Hepatocyte (in vitro differentiated cells): ENCODE data around the gene AURKA. TPM values are rescaled to one million over a fixed set of nuclear protein-coding genes. Genes with fewer than 3 reads are reported as not detected.

Experiments used
- DNase-seq: peaks from one replicate; pipeline ENCODE4 v3.0.0-alpha.2; 2016; ENCODE audit warnings: low spot score
- H2AFZ ChIP-seq: fragments of 200-600 bp; sonication (generic); 2 replicates; pipeline ENCODE4 v1.6.0; 2016; ENCODE audit warnings: antibody characterized with exemption, mild to moderate bottlenecking
- H3K27ac ChIP-seq: fragments of 200-600 bp; sonication (generic); 2 replicates; pipeline ENCODE4 v1.5.1; 2016; ENCODE audit warnings: mild to moderate bottlenecking
- H3K27me3 ChIP-seq: fragments of 200-600 bp; sonication (generic); 2 replicates; pipeline ENCODE4 v1.6.1; 2016
- H3K36me3 ChIP-seq: fragments of 200-600 bp; sonication (generic); replicated peaks from 2 replicates; pipeline ENCODE4 v1.5.1; 2016; ENCODE audit warnings: low read depth; ENCODE audit not compliant: insufficient read depth
- H3K4me1 ChIP-seq: fragments of 200-600 bp; sonication (generic); 2 replicates; pipeline ENCODE4 v1.5.1; 2016; ENCODE audit warnings: mild to moderate bottlenecking, moderate library complexity; ENCODE audit not compliant: insufficient read depth
- H3K4me2 ChIP-seq: fragments of 200-600 bp; sonication (generic); 2 replicates; pipeline ENCODE4 v1.6.0; 2016
- H3K4me3 ChIP-seq: fragments of 200-600 bp; sonication (generic); 2 replicates; pipeline ENCODE4 v1.5.1; 2016; ENCODE audit warnings: mild to moderate bottlenecking
- H3K79me2 ChIP-seq: fragments of 200-600 bp; sonication (generic); 2 replicates; pipeline ENCODE4 v1.6.0; 2017; ENCODE audit warnings: mild to moderate bottlenecking
- H3K9me2 ChIP-seq: fragments of 200-600 bp; sonication (generic); replicated peaks from 2 replicates; pipeline ENCODE4 v1.6.0; 2017; ENCODE audit warnings: mild to moderate bottlenecking; ENCODE audit not compliant: insufficient read depth
- H3K9me3 ChIP-seq: fragments of 200-600 bp; sonication (generic); 2 replicates; pipeline ENCODE4 v1.5.1; 2016; ENCODE audit warnings: low read depth, mild to moderate bottlenecking
- H4K20me1 ChIP-seq: fragments of 200-600 bp; sonication (generic); 2 replicates; pipeline ENCODE4 v1.6.0; 2016; ENCODE audit warnings: mild to moderate bottlenecking; ENCODE audit not compliant: insufficient read depth, poor library complexity, severe bottlenecking
- CTCF ChIP-seq: fragments of 200-600 bp; sonication (generic); IDR thresholded peaks from 2 replicates; pipeline ENCODE4 v1.5.1; 2016; ENCODE audit warnings: antibody characterized with exemption, mild to moderate bottlenecking; ENCODE audit not compliant: poor library complexity
- EZH2 ChIP-seq: fragments of 200-600 bp; sonication (generic); IDR thresholded peaks from 2 replicates; pipeline ENCODE4 v1.6.1; 2016; ENCODE audit warnings: antibody characterized with exemption, mild to moderate bottlenecking, borderline replicate concordance
- EZH2phosphoT487 ChIP-seq: fragments of 200-600 bp; sonication (generic); IDR thresholded peaks from one replicate; pipeline ENCODE4 v1.6.1; 2018; ENCODE audit warnings: antibody characterized with exemption, mild to moderate bottlenecking, low read depth, moderate library complexity; ENCODE audit not compliant: unreplicated experiment, severe bottlenecking
- WGBS: methylation state at CpG from one replicate; pipeline ENCODE4 v1.1.6; 2016; ENCODE audit warnings: low lambda C conversion rate; ENCODE audit errors: missing lambda C conversion rate; 5-methylcytosine and 5-hydroxymethylcytosine counted together
- polyA plus RNA-seq: library from polyadenylated mRNA; unstranded; fragments of >200 nt; fragmentation: Nextera tagmentation; extraction: Ambion mirVana; gene quantifications from 2 replicates; pipeline ENCODE4 v1.2.1, GENCODE V29; 2016
- total RNA-seq: library from RNA; depleted of rRNA; stranded (reverse); fragments of >200 nt; gene quantifications from 2 replicates; pipeline ENCODE4 v1.2.3, GENCODE V29; 2014

Gene AURKA
- total and polyA plus RNA-seq, 2 experiments from 2014 or later, result 13.4 to 16.9 TPM

- H3K9me3 ChIP-seq, result no peaks in the 10 kb centered on the region
- H4K20me1 ChIP-seq, result no peaks in the 10 kb centered on the region
- WGBS, result 83% methylated on average over 5 of the region's 5 CpGs
Measured at GRCh38 chr20:56428410-56428809, 36.4 kb upstream of the AURKA start.

GRCh38 chr20:56427797-56428196 is 35.8 kb upstream of the AURKA start:
- TF ChIP-seq CTCF, result no peak
- TF ChIP-seq EZH2, result no peak
- TF ChIP-seq EZH2phosphoT487, result no peak
- Histone ChIP-seq H3K9me2 (no peaks in the 10 kb centered on the region), H3K79me2 (no peaks in the 10 kb centered on the region), H3K9me3 (no peaks in the 10 kb centered on the region), H2AFZ (no peak overlapping the region), H4K20me1 (no peaks in the 10 kb centered on the region), H3K4me3 (no peak overlapping the region), H3K27ac (no peak overlapping the region), H3K27me3 (no peaks in the 10 kb centered on the region), H3K4me2 (no peak overlapping the region), H3K4me1 (no peaks in the 10 kb centered on the region), H3K36me3 (no peaks in the 10 kb centered on the region)
- no peak for DNase-seq
- WGBS, result 81% methylated on average over 4 of the region's 4 CpGs

More at GRCh38 chr20:56428410-56428809, 36.4 kb upstream of the AURKA start:
- H3K79me2 ChIP-seq, result no peaks in the 10 kb centered on the region
- no peak overlapping the region for H3K4me2 ChIP-seq
- no peak for DNase-seq
- no peaks in the 10 kb centered on the region for H3K36me3 ChIP-seq
- TF ChIP-seq EZH2 (no peak), CTCF (no peak), EZH2phosphoT487 (no peak)
- H2AFZ ChIP-seq, result no peak overlapping the region
- no peak overlapping the region for H3K4me3 ChIP-seq
- no peaks in the 10 kb centered on the region for H3K4me1 ChIP-seq
- H3K9me2 ChIP-seq, result no peaks in the 10 kb centered on the region
- H3K27ac ChIP-seq, result no peak overlapping the region
- H3K27me3 ChIP-seq, result no peaks in the 10 kb centered on the region

- no peak for TF ChIP-seq CTCF
- no peak for TF ChIP-seq EZH2phosphoT487
- no peak for TF ChIP-seq EZH2
- H4K20me1 ChIP-seq, result no peaks in the 10 kb centered on the region
- H3K9me2 ChIP-seq, result no peaks in the 10 kb centered on the region
- no peak overlapping the region for H3K4me3 ChIP-seq
- H2AFZ ChIP-seq, result no peak overlapping the region
- no peaks in the 10 kb centered on the region for H3K9me3 ChIP-seq
- no peak overlapping the region for H3K27ac ChIP-seq
- no peaks in the 10 kb centered on the region for H3K27me3 ChIP-seq
- no peak for DNase-seq
- no peak overlapping the region for H3K4me2 ChIP-seq
- no peaks in the 10 kb centered on the region for H3K36me3 ChIP-seq
- no peaks in the 10 kb centered on the region for H3K79me2 ChIP-seq
- H3K4me1 ChIP-seq, result no peaks in the 10 kb centered on the region
Measured at GRCh38 chr20:56426926-56427325, 34.9 kb upstream of the AURKA start.

GRCh38 chr20:56426026-56426425 is 34.0 kb upstream of the AURKA start:
- DNase-seq, result no peak
- no peaks in the 10 kb centered on the region for H4K20me1 ChIP-seq
- no peak overlapping the region for H3K27ac ChIP-seq
- H3K9me3 ChIP-seq, result no peaks in the 10 kb centered on the region
- TF ChIP-seq EZH2phosphoT487 (no peak), CTCF (no peak), EZH2 (no peak)
- H3K9me2 ChIP-seq, result no peaks in the 10 kb centered on the region
- no peaks in the 10 kb centered on the region for H3K36me3 ChIP-seq
- 86% methylated on average over 9 of the region's 9 CpGs for WGBS
- H3K4me3 ChIP-seq, result no peak overlapping the region
- H3K4me2 ChIP-seq, result no peak overlapping the region
- H3K27me3 ChIP-seq, result no peaks in the 10 kb centered on the region
- H3K79me2 ChIP-seq, result no peaks in the 10 kb centered on the region
- no peaks in the 10 kb centered on the region for H3K4me1 ChIP-seq
- H2AFZ ChIP-seq, result no peak overlapping the region
